Common myeloid progenitor, CD34-positive (primary cell): ENCODE data around the gene CTDSP2.

Experiments used
- CTCF ChIA-PET: fragments of 350-600 bp; sonication (Branson Sonifier 250); formaldehyde crosslinking; loops from one replicate; lab custom pipeline; 2021; ENCODE audit warnings: antibody characterized with exemption; lab: Charles Lee
- POLR2A ChIA-PET: fragments of 350-600 bp; sonication (Branson Sonifier 250); formaldehyde crosslinking; loops from one replicate; lab custom pipeline; 2021; ENCODE audit warnings: antibody characterized with exemption; lab: Charles Lee
- DNase-seq, 3 donors: peaks; one replicate each; pipeline versions ENCODE4 v3.0.0 to v3.0.0-alpha.2; 2013
- H3K27ac ChIP-seq, 2 experiments: 1 replicate in 1 of 2; 2 replicates in 1 of 2; pipeline ENCODE4 v1.7.0; 2013; ENCODE audit warnings: inconsistent platforms in 2 of 2, low read length in 2 of 2, mild to moderate bottlenecking in 2 of 2, low read depth in 1 of 2, moderate library complexity in 1 of 2; ENCODE audit not compliant: severe bottlenecking in 2 of 2, insufficient read depth in 1 of 2, poor library complexity in 1 of 2
- H3K27me3 ChIP-seq, 5 experiments: replicated peaks in 2 of 5; 1 replicate in 3 of 5; 2 replicates in 2 of 5; pipeline versions ENCODE4 v1.6.1 to v1.7.0; 2013; ENCODE audit warnings: low read length in 4 of 5, mild to moderate bottlenecking in 2 of 5, moderate library complexity in 2 of 5, inconsistent platforms in 1 of 5; ENCODE audit not compliant: insufficient read depth in 5 of 5, control insufficient read depth in 4 of 5
- H3K36me3 ChIP-seq, 4 experiments: 1 replicate in 2 of 4; 2 replicates in 2 of 4; pipeline versions ENCODE4 v1.6.1 to v1.7.0; 2013; ENCODE audit warnings: low read length in 3 of 4, control low read depth in 1 of 4, mild to moderate bottlenecking in 1 of 4; ENCODE audit not compliant: control insufficient read depth in 4 of 4, insufficient read depth in 4 of 4
- H3K4me1 ChIP-seq, 4 experiments: 1 replicate in 3 of 4; 2 replicates in 1 of 4; pipeline versions ENCODE4 v1.6.1 to v1.7.1; 2013; ENCODE audit warnings: low read length in 3 of 4, mild to moderate bottlenecking in 3 of 4, control low read depth in 1 of 4, inconsistent platforms in 1 of 4, moderate library complexity in 1 of 4; ENCODE audit not compliant: control insufficient read depth in 4 of 4, insufficient read depth in 4 of 4; ENCODE audit errors: control extremely low read depth in 1 of 4
- H3K4me3 ChIP-seq, 7 experiments: 1 replicate in 4 of 7; 2 replicates in 3 of 7; pipeline versions ENCODE4 v1.5.1 to v1.7.0; 2013; ENCODE audit warnings: mild to moderate bottlenecking in 7 of 7, low read length in 6 of 7, moderate library complexity in 6 of 7, inconsistent platforms in 2 of 7, low read depth in 2 of 7, control low read depth in 1 of 7; ENCODE audit not compliant: insufficient read depth in 4 of 7, control insufficient read depth in 1 of 7; ENCODE audit errors: extremely low read depth in 1 of 7
- H3K9me3 ChIP-seq, 5 experiments: 1 replicate in 4 of 5; 2 replicates in 1 of 5; pipeline versions ENCODE4 v1.6.1 to v1.7.1; 2013; ENCODE audit warnings: low read length in 4 of 5, mild to moderate bottlenecking in 2 of 5, inconsistent platforms in 1 of 5, low read depth in 1 of 5, moderate library complexity in 1 of 5; ENCODE audit not compliant: control insufficient read depth in 4 of 5, insufficient read depth in 2 of 5; ENCODE audit errors: control extremely low read depth in 1 of 5
- WGBS: methylation state at CpG from one replicate; pipeline ENCODE4 v1.1.5; 2013; ENCODE audit not compliant: insufficient coverage; 5-methylcytosine and 5-hydroxymethylcytosine counted together

Gene CTDSP2

DNA sequence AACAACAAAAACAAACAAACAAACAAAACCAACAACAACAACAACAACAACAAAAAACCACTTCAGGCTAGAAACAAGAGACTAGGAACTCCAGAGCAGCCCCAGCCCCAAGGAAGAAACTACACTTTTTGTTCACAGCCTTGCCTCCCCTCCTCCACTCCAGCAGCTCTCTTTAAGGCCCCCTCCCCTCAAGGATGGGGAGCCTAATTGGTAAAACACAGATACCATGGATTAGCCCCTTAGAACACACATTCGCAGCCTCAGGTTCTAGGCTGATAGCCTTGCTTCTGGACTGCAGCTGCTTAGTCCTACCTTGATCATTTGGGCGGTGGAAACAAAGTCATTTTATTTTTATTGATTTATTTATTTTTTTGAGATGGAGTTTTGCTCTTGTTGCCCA is 16.1 kb downstream of the CTDSP2 start:
- H3K36me3 ChIP-seq, result peaks cover 18 to 45% (median 37%) of the 10 kb centered on the region in 4 experiments
- no peak overlapping the region for H3K4me3 ChIP-seq
- ChIA-PET POLR2A (no interaction called here), CTCF (interaction anchor here (0.7 to 2.7 kb wide), 9 partner anchors 17 to 78 kb away, joined by 3 to 33 read pairs (median 3); no protein-coding TSS in a partner anchor)
- peaks cover 9 to 59% (median 57%) of the 10 kb centered on the region in 4 experiments for H3K4me1 ChIP-seq
- no peak overlapping the region for H3K27ac ChIP-seq
- no peaks in the 10 kb centered on the region for H3K27me3 ChIP-seq
- no peak for DNase-seq
- no CpG with 5 or more reads among the region's 2 CpGs for WGBS
- H3K9me3 ChIP-seq, result no peaks in the 10 kb centered on the region

DNA sequence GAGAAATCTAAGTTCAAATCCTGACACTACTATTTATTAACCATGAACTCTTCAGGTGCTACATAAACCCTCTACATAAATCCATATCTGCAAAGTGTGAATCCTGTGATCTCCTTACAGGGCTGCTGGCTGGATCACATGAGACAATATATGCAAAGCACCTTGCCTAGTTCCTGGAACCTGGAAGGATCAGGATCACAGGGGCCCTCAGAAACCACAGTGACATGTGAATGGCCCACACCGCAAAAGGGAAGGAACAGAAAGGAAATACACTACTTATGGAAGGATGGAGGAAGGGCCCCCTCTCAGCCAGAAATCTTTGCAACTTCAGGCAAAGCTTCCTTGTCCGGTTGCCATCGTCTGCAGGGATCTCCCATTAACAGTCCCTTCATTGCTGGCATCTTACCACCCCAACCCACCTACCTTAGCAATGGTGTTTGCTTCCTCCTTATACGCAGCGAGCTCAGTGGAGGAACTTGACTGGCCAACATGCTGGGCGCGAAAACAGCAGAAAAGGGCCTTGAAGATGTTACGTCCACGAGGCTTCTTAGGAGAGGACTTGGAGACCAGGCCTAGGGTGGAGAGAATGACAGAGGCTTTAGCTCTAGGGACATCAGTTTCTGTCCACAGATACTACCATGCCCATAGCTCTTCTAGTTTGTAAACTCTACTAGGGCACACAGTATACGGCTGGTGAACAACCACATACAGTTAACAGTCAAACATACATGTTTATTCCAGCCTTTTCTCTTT is 17.3 kb downstream of the CTDSP2 start:
- DNase-seq, result no peak
- no peak overlapping the region for H3K4me3 ChIP-seq
- no peaks in the 10 kb centered on the region for H3K27me3 ChIP-seq
- no peak overlapping the region for H3K27ac ChIP-seq
- POLR2A ChIA-PET, result interaction anchor here (0.6 to 0.7 kb wide), 2 partner anchors 67 to 81 kb away, joined by 3 read pairs; no protein-coding TSS in a partner anchor
- H3K36me3 ChIP-seq, result peaks cover 18 to 57% (median 49%) of the 10 kb centered on the region in 4 experiments
- CTCF ChIA-PET, result interaction anchor here (0.6 to 2.9 kb wide), 14 partner anchors 10 to 78 kb away, joined by 3 to 33 read pairs (median 3); partner anchors contain the start of gene AVIL
- peaks cover 9 to 47% (median 45%) of the 10 kb centered on the region in 4 experiments for H3K4me1 ChIP-seq
- 65% methylated on average over 10 of the region's 10 CpGs for WGBS
- no peaks in the 10 kb centered on the region for H3K9me3 ChIP-seq

DNA sequence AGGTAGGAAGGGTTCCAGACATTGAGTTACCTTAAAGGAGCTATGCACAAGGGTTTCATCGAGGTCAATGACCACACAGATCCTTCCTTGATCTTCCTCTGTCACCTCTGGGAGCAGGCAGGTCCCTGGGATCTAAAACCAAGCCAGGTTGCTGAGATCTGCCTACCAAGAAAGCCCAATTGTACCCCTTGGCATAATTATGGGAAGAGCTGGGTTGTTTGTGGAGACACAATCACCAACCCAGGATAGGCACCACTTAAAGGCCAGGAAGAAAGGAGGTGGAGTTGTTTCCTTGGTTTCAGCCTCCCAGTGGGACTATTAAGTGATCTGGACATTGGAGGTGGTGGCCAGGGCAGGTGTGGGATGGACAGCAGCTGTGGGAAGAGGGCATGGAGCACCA is 19.6 kb downstream of the CTDSP2 start:
- Histone ChIP-seq H3K36me3 (peaks cover 31 to 76% (median 68%) of the 10 kb centered on the region in 4 experiments), H3K4me1 (peaks cover 7 to 26% (median 24%) of the 10 kb centered on the region in 4 experiments), H3K27ac (peak overlapping the region in 1 of 2 experiments; percentile 44), H3K4me3 (no peak overlapping the region), H3K9me3 (no peaks in the 10 kb centered on the region), H3K27me3 (no peaks in the 10 kb centered on the region)
- 100% methylated on average over 1 of the region's 1 CpG for WGBS
- DNase-seq, result no peak
- ChIA-PET CTCF (interaction anchor here (0.7 to 4.1 kb wide), 8 partner anchors 8 to 78 kb away, joined by 3 to 24 read pairs (median 6); partner anchors contain the start of gene AVIL), POLR2A (no interaction called here)

DNA sequence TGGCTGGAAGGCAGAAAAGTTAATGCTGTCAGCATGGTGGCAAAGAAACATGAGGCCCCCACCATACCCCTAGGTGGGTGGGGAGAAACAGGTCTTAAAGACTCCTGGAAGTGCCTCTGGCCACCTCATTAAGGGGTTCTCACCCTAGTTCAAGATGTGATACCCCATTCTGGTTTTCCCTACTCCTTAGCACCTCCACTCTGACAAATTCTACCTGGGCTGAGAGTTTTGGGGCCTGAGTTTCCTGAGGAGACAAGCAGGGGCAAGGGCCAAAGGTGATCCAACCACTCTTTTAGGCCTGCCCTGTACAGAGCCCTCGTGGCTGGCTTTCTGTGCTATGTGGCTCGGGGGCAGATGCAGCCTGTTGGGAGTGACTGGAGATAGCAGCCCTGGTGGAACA is 20.1 kb downstream of the CTDSP2 start:
- ChIA-PET CTCF (interaction anchor here (0.8 to 4.1 kb wide), 9 partner anchors 11 to 78 kb away, joined by 3 to 24 read pairs (median 5); no protein-coding TSS in a partner anchor), POLR2A (no interaction called here)
- H3K27me3 ChIP-seq, result no peaks in the 10 kb centered on the region
- no peak overlapping the region for H3K4me3 ChIP-seq
- no peak for DNase-seq
- WGBS, result 100% methylated on average over 2 of the region's 2 CpGs
- H3K9me3 ChIP-seq, result no peaks in the 10 kb centered on the region
- H3K4me1 ChIP-seq, result peaks cover 1 to 20% (median 19%) of the 10 kb centered on the region in 4 experiments
- H3K27ac ChIP-seq, result no peak overlapping the region
- peaks cover 31 to 82% (median 73%) of the 10 kb centered on the region in 4 experiments for H3K36me3 ChIP-seq

DNA sequence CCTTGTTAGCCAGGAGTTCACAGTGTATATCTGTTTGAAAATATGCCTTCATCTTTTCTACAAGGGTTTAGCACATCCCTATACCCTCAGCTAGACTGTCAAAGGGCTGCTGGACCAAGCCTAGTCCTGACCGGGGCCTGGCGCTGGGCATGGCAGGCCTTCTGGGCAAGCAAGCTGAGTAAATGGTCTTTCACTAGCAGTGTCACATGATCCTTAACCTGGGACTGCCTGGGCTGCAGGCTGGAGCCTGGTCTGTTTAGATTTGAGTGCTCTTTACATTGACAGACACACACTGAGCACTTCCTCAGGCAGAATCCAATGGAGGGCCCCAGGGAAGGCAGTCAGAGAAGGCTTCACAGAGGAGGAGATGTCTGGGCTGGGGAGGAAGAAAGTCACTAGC is 21.1 kb downstream of the CTDSP2 start:
- Histone ChIP-seq H3K9me3 (no peaks in the 10 kb centered on the region), H3K27ac (no peak overlapping the region), H3K27me3 (no peaks in the 10 kb centered on the region), H3K36me3 (peaks cover 31 to 87% (median 80%) of the 10 kb centered on the region in 4 experiments), H3K4me1 (peaks cover 0 to 16% (median 15%) of the 10 kb centered on the region in 4 experiments), H3K4me3 (no peak overlapping the region)
- no peak for DNase-seq
- ChIA-PET CTCF (interaction anchor here (0.8 to 4.1 kb wide), 12 partner anchors 9 to 132 kb away, joined by 3 to 25 read pairs (median 4); no protein-coding TSS in a partner anchor), POLR2A (no interaction called here)
- 100% methylated on average over 2 of the region's 2 CpGs for WGBS

DNA sequence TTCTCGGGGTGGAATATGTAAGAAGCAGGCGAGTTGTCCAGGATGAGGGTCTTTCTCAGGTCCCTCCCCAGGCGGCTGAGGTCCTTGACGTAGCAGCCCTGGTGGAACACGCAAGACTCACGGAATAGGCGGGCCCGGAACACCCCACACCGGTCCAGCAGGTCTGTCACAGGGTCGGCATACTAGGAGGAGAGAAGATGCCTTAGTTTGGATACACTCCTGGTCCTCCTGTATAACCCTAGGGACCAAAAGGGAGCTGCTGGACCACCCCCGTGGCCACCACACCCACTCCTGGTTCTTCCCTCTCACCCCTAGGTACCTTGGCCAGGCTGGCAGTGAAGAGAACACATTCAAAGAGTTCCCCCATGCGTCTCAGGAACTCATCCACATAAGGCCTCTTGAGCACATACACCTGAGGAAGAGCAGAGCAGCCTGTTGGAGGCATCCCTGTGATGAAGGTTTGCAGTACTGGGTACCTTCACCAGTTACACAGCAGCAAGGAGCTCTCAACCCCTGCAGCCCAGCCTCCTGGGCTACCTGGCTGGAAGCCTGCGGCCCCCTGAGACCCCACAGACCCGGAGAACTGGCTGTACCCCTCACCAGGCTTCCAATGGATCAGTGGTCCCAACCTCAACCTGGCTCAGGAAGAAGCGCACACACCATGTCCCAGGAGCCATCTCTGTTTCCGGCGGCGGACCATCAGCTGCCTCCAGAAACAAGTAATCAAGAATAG is 22.5 kb downstream of the CTDSP2 start:
- POLR2A ChIA-PET, result no interaction called here

More for the DNA sequence above, 22.5 kb downstream of the CTDSP2 start:
- H3K27me3 ChIP-seq, result no peaks in the 10 kb centered on the region
- no peak overlapping the region for H3K4me3 ChIP-seq
- H3K9me3 ChIP-seq, result no peaks in the 10 kb centered on the region
- peak overlapping the region in 1 of 2 experiments; percentile 0 for H3K27ac ChIP-seq
- CTCF ChIA-PET, result interaction anchor here (1.1 to 4.1 kb wide), 9 partner anchors 7 to 131 kb away, joined by 3 to 25 read pairs (median 5); no protein-coding TSS in a partner anchor
- no peak for DNase-seq
- WGBS, result 95% methylated on average over 11 of the region's 18 CpGs
- H3K4me1 ChIP-seq, result peaks cover 0 to 4% (median 3%) of the 10 kb centered on the region in 4 experiments
- peaks cover 28 to 90% (median 83%) of the 10 kb centered on the region in 4 experiments for H3K36me3 ChIP-seq
